ENCODE results near the gene FBXO34.

- TF ChIP-seq POLR2A (IDR thresholded peaks at IDR 0.05), result no peak
- no peak for TF ChIP-seq CTCF (IDR thresholded peaks at IDR 0.05 in 4 of 5, conservative IDR thresholded peaks at IDR 0.05 in 1 of 5)
These were observed 31.9 kb downstream of the FBXO34 start for GRCh38 chr14:55303125-55303499.
